ENCODE measurements around the gene BLVRB. TPM values are rescaled to one million over a fixed set of nuclear protein-coding genes. Genes with fewer than 3 reads are reported as not detected.
A peak's percentile ranks its signal among the peaks of the same experiment; 100 is the strongest.

Gene BLVRB
- total and polyA plus RNA-seq, 9 of the 15 experiments (the other 6 are each of a cell fraction or from before 2014, with no cell fraction given), result 81.1 to 749 (median 331) TPM

DNA sequence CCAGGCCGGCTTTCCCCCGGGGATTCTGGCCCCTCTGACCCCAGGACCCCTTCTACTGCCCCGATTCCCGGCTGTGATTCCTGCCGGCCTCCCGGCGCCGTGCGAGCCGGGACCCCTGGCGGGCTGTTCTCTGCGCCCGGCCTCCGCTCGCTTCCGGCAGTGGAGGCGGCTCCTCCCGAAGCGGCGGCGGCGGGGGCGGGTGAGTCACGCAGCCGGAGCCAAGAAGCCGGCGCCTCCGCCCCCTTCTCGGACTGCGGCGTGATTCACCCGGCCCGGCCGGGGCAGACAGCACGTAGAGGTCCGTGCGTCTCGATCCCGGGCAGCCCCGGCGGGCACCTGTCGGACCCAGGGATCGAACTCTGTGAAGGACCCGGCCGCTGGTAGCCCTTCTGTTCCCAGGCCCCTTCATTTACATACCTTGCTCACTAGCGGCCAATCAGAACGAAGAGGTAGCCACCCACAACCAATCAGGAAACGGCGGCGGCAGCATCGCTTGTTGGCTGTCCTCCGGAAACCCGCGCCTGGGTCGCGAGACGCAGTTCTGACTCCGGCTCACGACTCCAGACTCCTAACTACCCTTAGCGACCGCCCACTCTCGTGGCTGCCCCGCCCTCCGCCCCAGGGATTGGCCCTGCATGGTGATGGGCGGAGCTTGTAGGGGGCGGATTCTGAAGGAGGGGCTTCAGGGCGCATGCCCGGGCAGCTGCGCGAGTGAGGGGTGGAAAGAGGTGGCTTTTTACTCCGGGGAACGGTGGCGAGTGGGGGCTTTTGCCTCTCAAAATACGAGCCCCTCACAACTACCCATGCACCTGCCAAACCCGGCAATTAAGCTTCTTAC is 39.9 kb downstream of the BLVRB start, which contains the start of gene SERTAD1 (continued):
- TF ChIP-seq, protein P1, sequence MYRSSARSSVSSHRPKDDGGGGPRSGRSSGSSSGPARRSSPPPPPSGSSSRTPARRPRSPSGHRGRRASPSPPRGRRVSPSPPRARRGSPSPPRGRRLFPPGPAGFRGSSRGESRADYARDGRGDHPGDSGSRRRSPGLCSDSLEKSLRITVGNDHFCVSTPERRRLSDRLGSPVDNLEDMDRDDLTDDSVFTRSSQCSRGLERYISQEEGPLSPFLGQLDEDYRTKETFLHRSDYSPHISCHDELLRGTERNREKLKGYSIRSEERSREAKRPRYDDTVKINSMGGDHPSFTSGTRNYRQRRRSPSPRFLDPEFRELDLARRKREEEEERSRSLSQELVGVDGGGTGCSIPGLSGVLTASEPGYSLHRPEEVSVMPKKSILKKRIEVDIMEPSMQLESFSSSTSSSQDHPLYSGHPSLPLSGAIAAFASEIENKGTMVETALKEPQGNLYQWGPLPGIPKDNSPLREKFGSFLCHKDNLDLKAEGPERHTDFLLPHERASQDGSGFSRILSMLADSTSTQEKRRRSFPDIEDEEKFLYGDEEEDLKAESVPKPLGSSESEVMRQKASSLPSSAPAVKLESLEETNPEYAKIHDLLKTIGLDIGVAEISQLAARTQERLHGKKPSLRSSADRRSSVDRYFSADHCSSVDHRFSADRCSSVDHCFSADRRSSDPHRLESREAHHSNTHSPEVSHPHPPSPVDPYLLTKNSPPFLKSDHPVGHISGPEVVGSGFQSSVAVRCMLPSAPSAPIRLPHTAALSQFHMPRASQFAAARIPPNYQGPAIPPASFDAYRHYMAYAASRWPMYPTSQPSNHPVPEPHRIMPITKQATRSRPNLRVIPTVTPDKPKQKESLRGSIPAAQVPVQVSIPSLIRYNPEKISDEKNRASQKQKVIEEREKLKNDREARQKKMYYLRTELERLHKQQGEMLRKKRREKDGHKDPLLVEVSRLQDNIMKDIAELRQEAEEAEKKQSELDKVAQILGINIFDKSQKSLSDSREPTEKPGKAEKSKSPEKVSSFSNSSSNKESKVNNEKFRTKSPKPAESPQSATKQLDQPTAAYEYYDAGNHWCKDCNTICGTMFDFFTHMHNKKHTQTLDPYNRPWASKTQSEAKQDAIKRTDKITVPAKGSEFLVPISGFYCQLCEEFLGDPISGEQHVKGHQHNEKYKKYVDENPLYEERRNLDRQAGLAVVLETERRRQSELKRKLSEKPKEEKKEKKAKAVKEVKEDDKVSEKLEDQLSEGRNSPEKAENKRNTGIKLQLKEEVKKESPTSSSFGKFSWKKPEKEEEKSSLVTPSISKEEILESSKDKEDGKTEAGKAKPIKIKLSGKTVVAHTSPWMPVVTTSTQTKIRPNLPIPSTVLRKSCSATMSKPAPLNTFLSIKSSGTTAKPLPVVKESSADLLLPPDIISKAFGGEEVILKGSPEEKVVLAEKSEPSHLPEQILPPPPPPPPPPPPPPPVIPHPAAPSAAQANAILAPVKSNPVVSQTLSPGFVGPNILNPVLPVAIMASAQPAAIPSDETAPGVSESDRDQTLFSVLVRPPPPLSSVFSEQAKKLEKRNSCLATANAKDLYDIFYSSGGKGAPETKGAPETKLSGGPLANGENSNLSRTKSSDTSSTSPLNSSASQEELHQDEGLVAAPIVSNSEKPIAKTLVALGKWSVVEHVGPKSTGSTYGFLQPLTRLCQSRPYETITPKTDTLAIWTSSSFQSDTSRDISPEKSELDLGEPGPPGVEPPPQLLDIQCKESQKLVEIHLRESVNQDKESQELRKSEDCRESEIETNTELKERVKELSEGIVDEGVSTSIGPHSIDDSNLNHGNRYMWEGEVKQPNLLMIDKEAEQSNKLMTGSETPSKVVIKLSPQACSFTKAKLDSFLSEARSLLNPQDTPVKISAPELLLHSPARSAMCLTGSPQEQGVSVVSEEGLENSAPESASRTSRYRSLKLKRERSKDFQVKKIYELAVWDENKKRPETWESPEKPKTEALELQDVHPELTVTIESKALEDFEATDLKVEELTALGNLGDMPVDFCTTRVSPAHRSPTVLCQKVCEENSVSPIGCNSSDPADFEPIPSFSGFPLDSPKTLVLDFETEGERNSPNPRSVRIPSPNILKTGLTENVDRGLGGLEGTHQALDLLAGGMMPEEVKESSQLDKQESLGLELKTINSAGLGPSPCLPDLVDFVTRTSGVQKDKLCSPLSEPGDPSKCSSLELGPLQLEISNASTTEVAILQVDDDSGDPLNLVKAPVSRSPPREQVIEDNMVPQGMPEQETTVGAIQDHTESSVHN (IDR thresholded peaks at IDR 0.05; ENCODE audit: borderline replicate concordance in 1 of 2, low read depth in 1 of 2), result no peak
- no peak for TF ChIP-seq NR3C1 (CRISPR knock-in tag; IDR thresholded peaks at IDR 0.05)
- no peak for TF ChIP-seq U2AF2 (optimal IDR thresholded peaks at IDR 0.05; ENCODE audit: low read depth, low read length)
- no peak for TF ChIP-seq ZC3H4 (CRISPR knock-in tag; IDR thresholded peaks at IDR 0.05; ENCODE audit: borderline replicate concordance)
- TF ChIP-seq TAF15 (IDR thresholded peaks at IDR 0.05; ENCODE audit: low read depth, low read length), result no peak
- TF ChIP-seq, protein P2, sequence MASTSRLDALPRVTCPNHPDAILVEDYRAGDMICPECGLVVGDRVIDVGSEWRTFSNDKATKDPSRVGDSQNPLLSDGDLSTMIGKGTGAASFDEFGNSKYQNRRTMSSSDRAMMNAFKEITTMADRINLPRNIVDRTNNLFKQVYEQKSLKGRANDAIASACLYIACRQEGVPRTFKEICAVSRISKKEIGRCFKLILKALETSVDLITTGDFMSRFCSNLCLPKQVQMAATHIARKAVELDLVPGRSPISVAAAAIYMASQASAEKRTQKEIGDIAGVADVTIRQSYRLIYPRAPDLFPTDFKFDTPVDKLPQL (IDR thresholded peaks at IDR 0.05; ENCODE audit: extremely low read depth, insufficient read length), result no peak
- TF ChIP-seq ATF7 (IDR thresholded peaks at IDR 0.05), result peak; percentile 75
- TF ChIP-seq RCOR1 (IDR thresholded peaks at IDR 0.05; ENCODE audit: borderline replicate concordance in 1 of 2, low read depth in 2 of 2, low read length in 2 of 2), result peak; percentile 32 to 91; a peak in 3 of 4 replicates
- TF ChIP-seq, protein P3, sequence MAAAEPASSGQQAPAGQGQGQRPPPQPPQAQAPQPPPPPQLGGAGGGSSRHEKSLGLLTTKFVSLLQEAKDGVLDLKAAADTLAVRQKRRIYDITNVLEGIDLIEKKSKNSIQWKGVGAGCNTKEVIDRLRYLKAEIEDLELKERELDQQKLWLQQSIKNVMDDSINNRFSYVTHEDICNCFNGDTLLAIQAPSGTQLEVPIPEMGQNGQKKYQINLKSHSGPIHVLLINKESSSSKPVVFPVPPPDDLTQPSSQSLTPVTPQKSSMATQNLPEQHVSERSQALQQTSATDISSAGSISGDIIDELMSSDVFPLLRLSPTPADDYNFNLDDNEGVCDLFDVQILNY (CRISPR knock-in tag; IDR thresholded peaks at IDR 0.05), result no peak
- no peak for TF ChIP-seq SAP30 (IDR thresholded peaks at IDR 0.05; ENCODE audit: borderline replicate concordance, insufficient read depth, low read depth, low read length, poor library complexity, severe bottlenecking)
- no peak for TF ChIP-seq RBM14 (IDR thresholded peaks at IDR 0.05; ENCODE audit: borderline replicate concordance, insufficient read depth, low read depth, low read length)
- TF ChIP-seq ZZZ3 (IDR thresholded peaks at IDR 0.05), result no peak
- TF ChIP-seq, protein P4, sequence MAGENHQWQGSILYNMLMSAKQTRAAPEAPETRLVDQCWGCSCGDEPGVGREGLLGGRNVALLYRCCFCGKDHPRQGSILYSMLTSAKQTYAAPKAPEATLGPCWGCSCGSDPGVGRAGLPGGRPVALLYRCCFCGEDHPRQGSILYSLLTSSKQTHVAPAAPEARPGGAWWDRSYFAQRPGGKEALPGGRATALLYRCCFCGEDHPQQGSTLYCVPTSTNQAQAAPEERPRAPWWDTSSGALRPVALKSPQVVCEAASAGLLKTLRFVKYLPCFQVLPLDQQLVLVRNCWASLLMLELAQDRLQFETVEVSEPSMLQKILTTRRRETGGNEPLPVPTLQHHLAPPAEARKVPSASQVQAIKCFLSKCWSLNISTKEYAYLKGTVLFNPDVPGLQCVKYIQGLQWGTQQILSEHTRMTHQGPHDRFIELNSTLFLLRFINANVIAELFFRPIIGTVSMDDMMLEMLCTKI (IDR thresholded peaks at IDR 0.05; ENCODE audit: partially characterized antibody), result no peak
- TF ChIP-seq ZNF695 (CRISPR knock-in tag; IDR thresholded peaks at IDR 0.05), result no peak
- no peak for TF ChIP-seq C11orf30 (IDR thresholded peaks at IDR 0.05; ENCODE audit: low read depth)

Measured in K562 (cell line).